ENCODE measurements around the gene PDCL2. TPM values are rescaled to one million over a fixed set of nuclear protein-coding genes. Genes with fewer than 3 reads are reported as not detected.
A peak's percentile ranks its signal among the peaks of the same experiment; 100 is the strongest.

PDCL2 gene
- total and polyA plus RNA-seq, 9 of the 15 experiments (the other 6 are each of a cell fraction or from before 2014, with no cell fraction given), result 0.62 to 2.5 (median 1.2) TPM

DNA sequence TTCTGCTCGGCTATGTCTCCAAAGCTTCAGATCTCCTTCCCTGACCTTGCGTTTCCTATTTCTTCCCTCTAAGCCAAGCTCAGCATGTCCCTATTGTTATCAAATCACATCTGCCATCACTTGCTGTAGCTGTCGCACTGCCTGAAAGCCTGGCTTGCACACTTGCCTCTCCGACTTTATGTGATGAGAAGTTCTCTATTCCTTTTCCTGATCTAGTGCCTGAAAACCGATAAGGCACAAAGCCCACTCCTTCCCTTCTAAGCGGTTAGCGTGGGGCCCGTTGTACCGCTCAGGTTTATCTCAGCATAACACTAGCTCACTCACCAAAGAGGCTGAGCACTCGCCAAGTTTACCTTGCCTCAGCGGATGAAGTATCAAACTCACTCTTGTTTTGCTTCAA lies 43.2 kb upstream of the PDCL2 start:
- under 1% methylated on average over 11 of the region's 11 CpGs for WGBS (ENCODE audit: insufficient coverage, low coverage, missing lambda C conversion rate)
- POLR2A ChIA-PET, result interaction anchor here (0.6 to 2.4 kb wide), 5 partner anchors 11 to 313 kb away, joined by 3 to 8 read pairs (median 3); no protein-coding TSS in a partner anchor
- Histone ChIP-seq H3K4me3 (peak overlapping the region; percentile 90), H3K27ac (ENCODE audit: extremely low read depth, low read depth, low read length) (peak overlapping the region; percentile 96), H2AFZ (ENCODE audit: low read depth, low read length) (peak overlapping the region; percentile 83; the same call in 1 of the 2 replicates), H3K9me1 (ENCODE audit: control insufficient read depth, insufficient read depth, low read length) (no peaks in the 10 kb centered on the region), H3K4me1 (replicated peaks in 1 of 2; ENCODE audit: control insufficient read depth in 2 of 2, insufficient read depth in 2 of 2, low read length in 2 of 2) (peaks cover 12 to 20% of the 10 kb centered on the region in 2 experiments), H3K9ac (ENCODE audit: insufficient read depth in 1 of 2, low read depth in 2 of 2, low read length in 2 of 2) (peak overlapping the region; percentile 79 to 96), H3K9me3 (replicated peaks; ENCODE audit: control insufficient read depth, insufficient read depth, low read depth, low read length) (no peaks in the 10 kb centered on the region), H3K4me2 (ENCODE audit: insufficient read depth, low read length) (peak overlapping the region; percentile 94), H3K27me3 (ENCODE audit: control insufficient read depth in 2 of 2, insufficient read depth in 2 of 2, low read length in 2 of 2) (no peaks in the 10 kb centered on the region), H3K36me3 (ENCODE audit: control insufficient read depth, insufficient read depth, low read length) (peaks cover 35% of the 10 kb centered on the region; the same call in 2 of the 3 replicates), H3K79me2 (ENCODE audit: control insufficient read depth, insufficient read depth, low read length) (peaks cover 69% of the 10 kb centered on the region), H4K20me1 (replicated peaks; ENCODE audit: control insufficient read depth, insufficient read depth, low read length) (no peaks in the 10 kb centered on the region)
- intact Hi-C loops (cut with micrococcal nuclease) (loop anchor here (1.0 to 10.0 kb wide), 4 partner anchors 88 to 290 kb away; partner anchors contain the start of genes CLOCK and SRD5A3), in situ Hi-C loops (cut with MboI) (no loop called here)
- FAIRE-seq (peak; percentile 84), ATAC-seq (peak; percentile 53), DNase-seq (ENCODE audit: extremely low read depth in 1 of 4, low spot score in 3 of 4) (peak; percentile 15 to 84 (median 38))
- no TSS peak for BruUV-seq (replicated peaks)
- CTCF ChIA-PET (ENCODE audit: low intra/inter-chr PET ratio), result interaction anchor here (0.8 kb wide), 1 partner anchor 101 kb away, joined by 4 read pairs; no protein-coding TSS in a partner anchor
- TF ChIP-seq SAFB2 (IDR thresholded peaks at IDR 0.05; ENCODE audit: borderline replicate concordance, low read depth, low read length, severe bottlenecking), result no peak
- no peak for TF ChIP-seq MYC (IDR thresholded peaks at IDR 0.05; ENCODE audit: low read depth, low read length)
- TF ChIP-seq MYC (CRISPR knock-in tag; IDR thresholded peaks at IDR 0.05; ENCODE audit: borderline replicate concordance, low read depth), result no peak
- TF ChIP-seq KHSRP (IDR thresholded peaks at IDR 0.05), result no peak
- 0 out of 2 replicates have a peak, but pooled peaks have one; percentile 31 for TF ChIP-seq NFRKB (IDR thresholded peaks at IDR 0.05; ENCODE audit: low read depth)
- no peak for TF ChIP-seq ESRRB (CRISPR knock-in tag; IDR thresholded peaks at IDR 0.05; ENCODE audit: borderline replicate concordance)
- no peak for TF ChIP-seq ERF (CRISPR knock-in tag; IDR thresholded peaks at IDR 0.05)
- no peak for TF ChIP-seq ZNF707 (CRISPR knock-in tag; conservative IDR thresholded peaks at IDR 0.05)
- TF ChIP-seq ARID1B (IDR thresholded peaks at IDR 0.05), result peak; percentile 60
- 0 out of 4 replicates have a peak, but pooled peaks of 1 of the 2 experiments have one; percentile 5 for TF ChIP-seq MAZ (CRISPR knock-in tag; conservative IDR thresholded peaks at IDR 0.05 in 1 of 2, IDR thresholded peaks at IDR 0.05 in 1 of 2)
- TF ChIP-seq, protein P1, sequence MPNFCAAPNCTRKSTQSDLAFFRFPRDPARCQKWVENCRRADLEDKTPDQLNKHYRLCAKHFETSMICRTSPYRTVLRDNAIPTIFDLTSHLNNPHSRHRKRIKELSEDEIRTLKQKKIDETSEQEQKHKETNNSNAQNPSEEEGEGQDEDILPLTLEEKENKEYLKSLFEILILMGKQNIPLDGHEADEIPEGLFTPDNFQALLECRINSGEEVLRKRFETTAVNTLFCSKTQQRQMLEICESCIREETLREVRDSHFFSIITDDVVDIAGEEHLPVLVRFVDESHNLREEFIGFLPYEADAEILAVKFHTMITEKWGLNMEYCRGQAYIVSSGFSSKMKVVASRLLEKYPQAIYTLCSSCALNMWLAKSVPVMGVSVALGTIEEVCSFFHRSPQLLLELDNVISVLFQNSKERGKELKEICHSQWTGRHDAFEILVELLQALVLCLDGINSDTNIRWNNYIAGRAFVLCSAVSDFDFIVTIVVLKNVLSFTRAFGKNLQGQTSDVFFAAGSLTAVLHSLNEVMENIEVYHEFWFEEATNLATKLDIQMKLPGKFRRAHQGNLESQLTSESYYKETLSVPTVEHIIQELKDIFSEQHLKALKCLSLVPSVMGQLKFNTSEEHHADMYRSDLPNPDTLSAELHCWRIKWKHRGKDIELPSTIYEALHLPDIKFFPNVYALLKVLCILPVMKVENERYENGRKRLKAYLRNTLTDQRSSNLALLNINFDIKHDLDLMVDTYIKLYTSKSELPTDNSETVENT (CRISPR knock-in tag; IDR thresholded peaks at IDR 0.05), result no peak
- no peak for TF ChIP-seq ZC3H4 (CRISPR knock-in tag; IDR thresholded peaks at IDR 0.05; ENCODE audit: borderline replicate concordance)
- no peak for TF ChIP-seq KAT2B (IDR thresholded peaks at IDR 0.05; ENCODE audit: low read depth, low read length)
- 0 out of 2 replicates have a peak, but pooled peaks have one; percentile 50 for TF ChIP-seq ELF2 (CRISPR knock-in tag; IDR thresholded peaks at IDR 0.05)
- no peak for TF ChIP-seq ZNF140 (CRISPR knock-in tag; IDR thresholded peaks at IDR 0.05)
- peak; percentile 52; the same call in 1 of the 2 replicates for TF ChIP-seq SMARCE1 (IDR thresholded peaks at IDR 0.05)
- TF ChIP-seq, protein P2, sequence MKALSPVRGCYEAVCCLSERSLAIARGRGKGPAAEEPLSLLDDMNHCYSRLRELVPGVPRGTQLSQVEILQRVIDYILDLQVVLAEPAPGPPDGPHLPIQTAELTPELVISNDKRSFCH (CRISPR knock-in tag; IDR thresholded peaks at IDR 0.05), result no peak
- TF ChIP-seq, protein P2 (tag; IDR thresholded peaks at IDR 0.05), result no peak
- TF ChIP-seq SETDB1 (IDR thresholded peaks at IDR 0.05; ENCODE audit: low read length), result no peak
- no peak for TF ChIP-seq SMAD2 (IDR thresholded peaks at IDR 0.05; ENCODE audit: low read depth, low read length)
- no peak for TF ChIP-seq MAFF (IDR thresholded peaks at IDR 0.05; ENCODE audit: low read length)
- TF ChIP-seq PTTG1 (tag; IDR thresholded peaks at IDR 0.05; ENCODE audit: low read depth), result no peak

Measured in K562 (cell line).